Hepatocyte (in vitro differentiated cells): ENCODE measurements around the gene ANKEF1.

Experiments
- CTCF ChIP-seq: fragments of 200-600 bp; sonication (generic); IDR thresholded peaks from 2 replicates; pipeline ENCODE4 v1.5.1; 2016; ENCODE audit warnings: antibody characterized with exemption, mild to moderate bottlenecking; ENCODE audit not compliant: poor library complexity
- EZH2 ChIP-seq: fragments of 200-600 bp; sonication (generic); IDR thresholded peaks from 2 replicates; pipeline ENCODE4 v1.6.1; 2016; ENCODE audit warnings: antibody characterized with exemption, mild to moderate bottlenecking, borderline replicate concordance

GRCh38 chr20:9989066-9989724 lies 45.6 kb upstream of the ANKEF1 start:
- TF ChIP-seq CTCF (no peak), EZH2 (no peak)
